GM23338 (cell line): Measurements from ENCODE around the gene DPP9. TPM values are rescaled to one million over a fixed set of nuclear protein-coding genes. Genes with fewer than 3 reads are reported as not detected.

Experiments
- ATAC-seq: fragments of 200-7000 bp; cut with Tn5 transposase; 3 replicates; pipeline ENCODE4 v1.9.1; 2020
- DNase-seq: peaks from one replicate; pipeline ENCODE4 v3.0.0-alpha.2; 2015; ENCODE audit warnings: low spot score
- H2AFZ ChIP-seq: fragments of 200-600 bp; sonication (generic); 2 replicates; pipeline ENCODE4 v1.8.0; 2016; ENCODE audit warnings: antibody characterized with exemption, mild to moderate bottlenecking, moderate library complexity
- H3F3A ChIP-seq: fragments of 200-600 bp; sonication (generic); replicated peaks from 2 replicates; pipeline ENCODE4 v1.8.0; 2017; ENCODE audit warnings: antibody characterized with exemption, mixed run types, low read depth
- H3K27ac ChIP-seq: fragments of 200-600 bp; sonication (generic); 2 replicates; pipeline ENCODE4 v1.6.1; 2016; ENCODE audit warnings: low read depth
- H3K27me3 ChIP-seq: fragments of 200-600 bp; sonication (generic); 2 replicates; pipeline ENCODE4 v1.8.0; 2016; ENCODE audit warnings: mild to moderate bottlenecking, mixed run types, moderate library complexity; ENCODE audit not compliant: insufficient read depth
- H3K36me3 ChIP-seq: fragments of 200-600 bp; sonication (generic); 2 replicates; pipeline ENCODE4 v1.8.0; 2016; ENCODE audit warnings: mild to moderate bottlenecking; ENCODE audit not compliant: insufficient read depth
- H3K4me1 ChIP-seq: fragments of 200-600 bp; sonication (generic); 2 replicates; pipeline ENCODE4 v1.8.0; 2016; ENCODE audit warnings: mild to moderate bottlenecking, moderate library complexity; ENCODE audit not compliant: insufficient read depth
- H3K4me2 ChIP-seq: fragments of 200-600 bp; sonication (generic); 2 replicates; pipeline ENCODE4 v1.7.1; 2017; ENCODE audit warnings: mixed run types
- H3K4me3 ChIP-seq: fragments of 200-600 bp; sonication (generic); 2 replicates; pipeline ENCODE4 v1.6.1; 2016; ENCODE audit warnings: mixed run types
- H3K79me2 ChIP-seq: fragments of 200-600 bp; sonication (generic); replicated peaks from 2 replicates; pipeline ENCODE4 v1.8.0; 2017; ENCODE audit warnings: mild to moderate bottlenecking; ENCODE audit not compliant: insufficient read depth
- H3K9me2 ChIP-seq: fragments of 200-600 bp; sonication (generic); 2 replicates; pipeline ENCODE4 v1.8.0; 2017; ENCODE audit not compliant: insufficient read depth
- H4K20me1 ChIP-seq: fragments of 200-600 bp; sonication (generic); replicated peaks from 2 replicates; pipeline ENCODE4 v1.8.0; 2017; ENCODE audit warnings: mild to moderate bottlenecking; ENCODE audit not compliant: insufficient read depth
- H3K27ac Mint-ChIP-seq: 2 replicates; pipeline ENCODE4 v1.8.0; 2020; ENCODE audit warnings: inconsistent platforms, mild to moderate bottlenecking, moderate library complexity, mixed read lengths
- H3K27me3 Mint-ChIP-seq: 3 replicates; pipeline ENCODE4 v1.8.0; 2022; ENCODE audit warnings: low read depth, mild to moderate bottlenecking, moderate library complexity, mixed read lengths, inconsistent platforms; ENCODE audit not compliant: insufficient read depth, poor library complexity
- H3K36me3 Mint-ChIP-seq: 3 replicates; pipeline ENCODE4 v1.8.0; 2021; ENCODE audit warnings: low read depth, mild to moderate bottlenecking, inconsistent platforms, moderate library complexity, mixed read lengths
- H3K4me1 Mint-ChIP-seq: 3 replicates; pipeline ENCODE4 v1.8.0; 2020; ENCODE audit warnings: mild to moderate bottlenecking, inconsistent platforms, mixed read lengths
- H3K4me3 Mint-ChIP-seq: 3 replicates; pipeline ENCODE4 v1.8.0; 2021; ENCODE audit warnings: moderate library complexity, mild to moderate bottlenecking, inconsistent platforms, mixed read lengths
- H3K9me3 Mint-ChIP-seq: 3 replicates; pipeline ENCODE4 v1.8.0; 2020; ENCODE audit warnings: moderate library complexity, mild to moderate bottlenecking, inconsistent platforms, mixed read lengths
- CREB1 ChIP-seq: fragments of 250-450 bp; sonication (Bioruptor Pico); IDR thresholded peaks from 2 replicates; pipeline ENCODE4 v1.5.0; 2020; ENCODE audit warnings: low read depth, mild to moderate bottlenecking, moderate library complexity
- EZH2 ChIP-seq: fragments of 200-600 bp; sonication (generic); IDR thresholded peaks from one replicate; pipeline ENCODE4 v1.8.0; 2017; ENCODE audit warnings: antibody characterized with exemption, mild to moderate bottlenecking, low read depth; ENCODE audit not compliant: unreplicated experiment
- EZH2phosphoT487 ChIP-seq: fragments of 200-600 bp; sonication (generic); IDR thresholded peaks from one replicate; pipeline ENCODE4 v1.8.1; 2018; ENCODE audit warnings: antibody characterized with exemption; ENCODE audit not compliant: unreplicated experiment
- JUNB ChIP-seq: IDR thresholded peaks from one replicate; pipeline ENCODE4 v1.6.1; 2016; ENCODE audit warnings: antibody characterized with exemption; ENCODE audit not compliant: unreplicated experiment
- NANOG ChIP-seq: IDR thresholded peaks from 2 replicates; pipeline ENCODE4 v1.6.1; 2016; ENCODE audit warnings: antibody characterized with exemption, borderline replicate concordance
- POLR2AphosphoS5 ChIP-seq: IDR thresholded peaks from 2 replicates; pipeline ENCODE4 v1.6.1; 2016; ENCODE audit warnings: antibody characterized with exemption, low read depth
- STAT1 ChIP-seq: IDR thresholded peaks from one replicate; pipeline ENCODE4 v1.6.1; 2016; ENCODE audit warnings: antibody characterized with exemption; ENCODE audit not compliant: unreplicated experiment
- ZNF331 ChIP-seq: fragments of 250-450 bp; sonication (Bioruptor Pico); IDR thresholded peaks from 2 replicates; pipeline ENCODE4 v1.5.0; 2020; ENCODE audit warnings: low read depth, mild to moderate bottlenecking, moderate library complexity
- ZNF462 ChIP-seq: fragments of 250-450 bp; sonication (Bioruptor Pico); IDR thresholded peaks from 2 replicates; pipeline ENCODE4 v1.5.0; 2020; ENCODE audit warnings: mild to moderate bottlenecking, moderate library complexity
- polyA plus RNA-seq: library from polyadenylated mRNA; unstranded; fragments of >200 nt; fragmentation: Nextera tagmentation; extraction: Ambion mirVana; gene quantifications from 2 replicates; pipeline ENCODE4 v1.2.1, GENCODE V29; 2016
- total RNA-seq: library from RNA; depleted of rRNA; stranded (reverse); fragments of >200 nt; shearing (Covaris generic); gene quantifications from 2 replicates; pipeline ENCODE4 v1.2.3, GENCODE V29; 2014
- TF ChIP-seq, protein P1 (sequence below), 2 experiments: fragments of 200-600 bp in 1 of 2; sonication (generic) in 1 of 2; conservative IDR thresholded peaks; 2 replicates each; pipeline versions ENCODE4 v1.5.1 to v1.6.1; 2016 to 2017; ENCODE audit warnings: antibody characterized with exemption in 2 of 2, low read depth in 2 of 2, mild to moderate bottlenecking in 2 of 2, moderate library complexity in 1 of 2

The DPP9 gene
- total and polyA plus RNA-seq, 2 experiments from 2014 or later = 19.5 to 49.2 TPM

- peak; percentile 84 for ATAC-seq
- Histone ChIP-seq H4K20me1 (no peaks in the 10 kb centered on the region), H3K9me2 (no peaks in the 10 kb centered on the region), H3K27me3 (no peaks in the 10 kb centered on the region), H3K4me2 (no peak overlapping the region), H3K4me3 (no peak overlapping the region), H3K4me1 (no peaks in the 10 kb centered on the region), H3K36me3 (no peaks in the 10 kb centered on the region), H2AFZ (no peak overlapping the region), H3K79me2 (no peaks in the 10 kb centered on the region), H3F3A (no peaks in the 10 kb centered on the region), H3K27ac (peak overlapping the region; percentile 55; the same call in 1 of the 2 replicates)
- DNase-seq = peak; percentile 63
- H3K27me3 Mint-ChIP-seq = peaks cover 6% of the 10 kb centered on the region
- TF ChIP-seq, protein P1, sequence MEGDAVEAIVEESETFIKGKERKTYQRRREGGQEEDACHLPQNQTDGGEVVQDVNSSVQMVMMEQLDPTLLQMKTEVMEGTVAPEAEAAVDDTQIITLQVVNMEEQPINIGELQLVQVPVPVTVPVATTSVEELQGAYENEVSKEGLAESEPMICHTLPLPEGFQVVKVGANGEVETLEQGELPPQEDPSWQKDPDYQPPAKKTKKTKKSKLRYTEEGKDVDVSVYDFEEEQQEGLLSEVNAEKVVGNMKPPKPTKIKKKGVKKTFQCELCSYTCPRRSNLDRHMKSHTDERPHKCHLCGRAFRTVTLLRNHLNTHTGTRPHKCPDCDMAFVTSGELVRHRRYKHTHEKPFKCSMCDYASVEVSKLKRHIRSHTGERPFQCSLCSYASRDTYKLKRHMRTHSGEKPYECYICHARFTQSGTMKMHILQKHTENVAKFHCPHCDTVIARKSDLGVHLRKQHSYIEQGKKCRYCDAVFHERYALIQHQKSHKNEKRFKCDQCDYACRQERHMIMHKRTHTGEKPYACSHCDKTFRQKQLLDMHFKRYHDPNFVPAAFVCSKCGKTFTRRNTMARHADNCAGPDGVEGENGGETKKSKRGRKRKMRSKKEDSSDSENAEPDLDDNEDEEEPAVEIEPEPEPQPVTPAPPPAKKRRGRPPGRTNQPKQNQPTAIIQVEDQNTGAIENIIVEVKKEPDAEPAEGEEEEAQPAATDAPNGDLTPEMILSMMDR (conservative IDR thresholded peaks at IDR 0.05; ENCODE audit: low read depth in 2 of 2) = peak; percentile 41 to 64; a peak in 3 of 4 replicates
- no peak for TF ChIP-seq NANOG
- no peak overlapping the region for H3K4me3 Mint-ChIP-seq
- no peak overlapping the region for H3K27ac Mint-ChIP-seq
- no peaks in the 10 kb centered on the region; the same call in 2 of the 3 replicates for H3K9me3 Mint-ChIP-seq
- peaks cover 5% of the 10 kb centered on the region for H3K4me1 Mint-ChIP-seq
- H3K36me3 Mint-ChIP-seq = no peaks in the 10 kb centered on the region; the same call in 2 of the 3 replicates
These were observed 75.7 kb downstream of the DPP9 start for GRCh38 chr19:4647676-4648644.

GRCh38 chr19:4645718-4646117 is 77.9 kb downstream of the DPP9 start:
- H3K4me1 Mint-ChIP-seq = peaks cover 5% of the 10 kb centered on the region
- no peaks in the 10 kb centered on the region for H3K9me2 ChIP-seq
- H3K79me2 ChIP-seq = no peaks in the 10 kb centered on the region
- H3K4me3 ChIP-seq = no peak overlapping the region
- H4K20me1 ChIP-seq = no peaks in the 10 kb centered on the region
- no peak overlapping the region for H3K27ac Mint-ChIP-seq
- DNase-seq (no peak), ATAC-seq (no peak)
- no peaks in the 10 kb centered on the region for H3K36me3 ChIP-seq
- H3K4me3 Mint-ChIP-seq = no peak overlapping the region
- H2AFZ ChIP-seq = no peak overlapping the region
- no peaks in the 10 kb centered on the region; the same call in 2 of the 3 replicates for H3K9me3 Mint-ChIP-seq
- no peak overlapping the region for H3K4me2 ChIP-seq
- no peaks in the 10 kb centered on the region; the same call in 2 of the 3 replicates for H3K36me3 Mint-ChIP-seq
- H3K27me3 Mint-ChIP-seq = peaks cover 6% of the 10 kb centered on the region
- no peaks in the 10 kb centered on the region for H3F3A ChIP-seq
- no peaks in the 10 kb centered on the region; the same call in 1 of the 2 replicates for H3K4me1 ChIP-seq
- H3K27ac ChIP-seq = no peak overlapping the region
- no peaks in the 10 kb centered on the region for H3K27me3 ChIP-seq
- no peak for TF ChIP-seq CREB1
- TF ChIP-seq EZH2phosphoT487 = no peak
- TF ChIP-seq STAT1 = no peak
- TF ChIP-seq, protein P1 (conservative IDR thresholded peaks at IDR 0.05; ENCODE audit: low read depth in 2 of 2) = no peak
- TF ChIP-seq ZNF462 = no peak
- TF ChIP-seq JUNB = no peak
- no peak for TF ChIP-seq ZNF331
- no peak for TF ChIP-seq EZH2
- TF ChIP-seq POLR2AphosphoS5 = no peak
